HCT116 (cell line): Measurements from ENCODE around the gene EXOC6B. TPM values are rescaled to one million over a fixed set of nuclear protein-coding genes. Genes with fewer than 3 reads are reported as not detected.

ENCODE experiments used
- ATAC-seq: fragments of 200-7000 bp; cut with Tn5 transposase; 2 replicates; pipeline ENCODE4 v1.9.1; 2020; ENCODE audit warnings: mild to moderate bottlenecking, moderate library complexity
- BruUV-seq: library from RNA; stranded (reverse); fragments of 400-500 nt; replicated peaks from 2 replicates; lab custom pipeline; 2021; lab: Mats Ljungman, UMichigan
- CTCF ChIA-PET: fragments of 300-600 bp; sonication (Branson Sonifier 250); formaldehyde crosslinking; loops from one replicate; lab custom pipeline; 2021; ENCODE audit warnings: antibody characterized with exemption; lab: Charles Lee
- POLR2A ChIA-PET: fragments of 300-600, 350-600 bp; sonication (Branson Sonifier 250); formaldehyde crosslinking; loops from one replicate; lab custom pipeline; 2021; ENCODE audit warnings: antibody characterized with exemption; lab: Charles Lee
- RAD21 ChIA-PET, 2 experiments: fragments of 300-600 bp; sonication (Branson Sonifier 250); formaldehyde crosslinking; loops; one replicate each; lab custom pipeline; 2023; ENCODE audit warnings: low total read pairs in 2 of 2; ENCODE audit not compliant: uncharacterized antibody in 2 of 2, unreplicated experiment in 2 of 2, low non-redundant PET in 1 of 2; lab: Charles Lee
- DNase-seq: peaks from one replicate; pipeline ENCODE4 v3.0.0-alpha.2; 2010; ENCODE audit warnings: low read depth, low spot score
- H2AFZ ChIP-seq: fragments of 200-600 bp; shearing (Covaris generic), sonication (generic); 2 replicates; pipeline ENCODE4 v1.6.1; 2017; ENCODE audit warnings: low read depth, mixed run types, mixed read lengths, antibody characterized with exemption, low read length; ENCODE audit not compliant: poor library complexity, severe bottlenecking
- H3K27ac ChIP-seq: 2 replicates; pipeline ENCODE4 v1.5.1; 2012; ENCODE audit warnings: low read depth, low read length
- H3K27me3 ChIP-seq: fragments of 200-600 bp; sonication (generic); 2 replicates; pipeline ENCODE4 v1.6.1; 2016; ENCODE audit warnings: mixed run types, low read length, mixed read lengths; ENCODE audit not compliant: insufficient read depth
- H3K36me3 ChIP-seq, 2 experiments: fragments of 200-500 bp in 1 of 2; fragments of 200-600 bp in 1 of 2; sonication (Bioruptor generic) in 1 of 2; sonication (generic) in 1 of 2; 2 replicates each; pipeline versions ENCODE4 v1.5.1 to v1.6.1; 2014 to 2016; ENCODE audit warnings: low read length in 2 of 2, inconsistent platforms in 1 of 2, mixed read lengths in 1 of 2, mixed run types in 1 of 2; ENCODE audit not compliant: insufficient read depth in 2 of 2, control insufficient read depth in 1 of 2
- H3K4me1 ChIP-seq, 2 experiments: fragments of 200-600 bp in 1 of 2; sonication (generic) in 1 of 2; 2 replicates each; pipeline versions ENCODE4 v1.5.1 to v1.6.1; 2012 to 2017; ENCODE audit warnings: low read length in 2 of 2, inconsistent platforms in 1 of 2, mild to moderate bottlenecking in 1 of 2, mixed read lengths in 1 of 2, mixed run types in 1 of 2, moderate library complexity in 1 of 2; ENCODE audit not compliant: insufficient read depth in 2 of 2, control insufficient read depth in 1 of 2
- H3K4me2 ChIP-seq: fragments of 200-600 bp; sonication (generic); 2 replicates; pipeline ENCODE4 v1.6.1; 2017; ENCODE audit warnings: mixed run types, low read length, mixed read lengths
- H3K4me3 ChIP-seq, 2 experiments: fragments of 200-600 bp in 1 of 2; sonication (generic) in 1 of 2; replicated peaks in 1 of 2; 2 replicates each; pipeline ENCODE4 v1.5.1; 2011 to 2016; ENCODE audit warnings: low read length in 2 of 2, control low read depth in 1 of 2, low read depth in 1 of 2, mild to moderate bottlenecking in 1 of 2, mixed read lengths in 1 of 2, mixed run types in 1 of 2
- H3K79me2 ChIP-seq: fragments of 200-600 bp; sonication (generic); 2 replicates; pipeline ENCODE4 v1.6.1; 2017; ENCODE audit warnings: mild to moderate bottlenecking, mixed run types, low read length, moderate library complexity, mixed read lengths; ENCODE audit not compliant: insufficient read depth
- H3K9ac ChIP-seq: fragments of 200-600 bp; sonication (generic); 2 replicates; pipeline ENCODE4 v1.6.1; 2016; ENCODE audit warnings: low read length, mixed read lengths
- H3K9me2 ChIP-seq: fragments of 200-600 bp; sonication (generic), shearing (Covaris generic); 2 replicates; pipeline ENCODE4 v1.6.1; 2017; ENCODE audit warnings: mixed run types, mild to moderate bottlenecking, moderate library complexity; ENCODE audit not compliant: insufficient read depth
- H3K9me3 ChIP-seq, 2 experiments: fragments of 200-500 bp in 1 of 2; fragments of 200-600 bp in 1 of 2; sonication (Bioruptor generic) in 1 of 2; sonication (generic) in 1 of 2; 2 replicates each; pipeline ENCODE4 v1.6.1; 2014 to 2017; ENCODE audit warnings: low read length in 2 of 2, mixed read lengths in 2 of 2, inconsistent platforms in 1 of 2, low read depth in 1 of 2, mild to moderate bottlenecking in 1 of 2, mixed run types in 1 of 2, moderate library complexity in 1 of 2; ENCODE audit not compliant: control insufficient read depth in 1 of 2, insufficient read depth in 1 of 2
- H4K20me1 ChIP-seq: fragments of 200-600 bp; sonication (generic), shearing (Covaris generic); 2 replicates; pipeline ENCODE4 v1.6.1; 2017; ENCODE audit warnings: mixed run types, mild to moderate bottlenecking, moderate library complexity; ENCODE audit not compliant: insufficient read depth
- CEBPB ChIP-seq: IDR thresholded peaks from 2 replicates; pipeline ENCODE4 v1.6.1; 2012; ENCODE audit warnings: low read depth
- EGR1 ChIP-seq: IDR thresholded peaks from 2 replicates; pipeline ENCODE4 v1.6.1; 2012; ENCODE audit warnings: low read depth
- ELF1 ChIP-seq: IDR thresholded peaks from 2 replicates; pipeline ENCODE4 v1.6.1; 2012; ENCODE audit warnings: low read depth, borderline replicate concordance
- EZH2 ChIP-seq: fragments of 200-600 bp; sonication (generic); IDR thresholded peaks from 2 replicates; pipeline ENCODE4 v1.6.1; 2017; ENCODE audit warnings: antibody characterized with exemption, mixed run types
- EZH2phosphoT487 ChIP-seq: fragments of 200-600 bp; IDR thresholded peaks from 2 replicates; pipeline ENCODE4 v1.6.1; 2018; ENCODE audit warnings: antibody characterized with exemption, borderline replicate concordance
- RAD21 ChIP-seq: IDR thresholded peaks from 2 replicates; pipeline ENCODE4 v1.6.1; 2012; ENCODE audit warnings: low read depth, mild to moderate bottlenecking
- SP1 ChIP-seq: IDR thresholded peaks from 2 replicates; pipeline ENCODE4 v1.6.1; 2012; ENCODE audit warnings: low read depth
- SRF ChIP-seq: IDR thresholded peaks from 2 replicates; pipeline ENCODE4 v1.6.1; 2012; ENCODE audit warnings: low read depth
- TCF7L2 ChIP-seq: IDR thresholded peaks from 2 replicates; pipeline ENCODE4 v1.7.0; 2011; ENCODE audit warnings: borderline replicate concordance, inconsistent platforms; ENCODE audit not compliant: insufficient read depth, insufficient read length; ENCODE audit errors: extremely low read depth
- YY1 ChIP-seq: IDR thresholded peaks from 2 replicates; pipeline ENCODE4 v1.6.1; 2011; ENCODE audit warnings: low read length, low read depth, moderate library complexity, mild to moderate bottlenecking; ENCODE audit not compliant: insufficient replicate concordance; ENCODE audit errors: extremely low read depth
- ZFX ChIP-seq: fragments of 450-650 bp; IDR thresholded peaks from 2 replicates; pipeline ENCODE4 v1.6.1; 2017
- ZNF274 ChIP-seq: fragments of 200-500 bp; sonication (Bioruptor generic); IDR thresholded peaks from 2 replicates; pipeline ENCODE4 v1.6.1; 2014; ENCODE audit warnings: mild to moderate bottlenecking, low read depth, low read length, inconsistent platforms
- intact Hi-C: fragments of 100-400 bp; cut with micrococcal nuclease; formaldehyde crosslinking; loops from 2 replicates; pipeline ENCODE4 v1.10.0; 2022
- total RNA-seq: library from RNA; stranded (reverse); gene quantifications from one replicate; pipeline ENCODE4 v1.2.1, GENCODE V29; 2021; ENCODE audit not compliant: unreplicated experiment
- TF ChIP-seq, protein P1 (sequence below): IDR thresholded peaks from 2 replicates; pipeline ENCODE4 v1.6.1; 2012; ENCODE audit warnings: low read depth
- TF ChIP-seq, protein P2 (sequence below): IDR thresholded peaks from 2 replicates; pipeline ENCODE4 v1.6.1; 2011; ENCODE audit warnings: mild to moderate bottlenecking, low read length, moderate library complexity; ENCODE audit not compliant: insufficient replicate concordance; ENCODE audit errors: extremely low read depth
- TF ChIP-seq, protein P3 (sequence below): IDR thresholded peaks from 2 replicates; pipeline ENCODE4 v1.6.1; 2012

Gene EXOC6B
- total RNA-seq, 1 experiment from 2014 or later = 25.4 TPM

DNA sequence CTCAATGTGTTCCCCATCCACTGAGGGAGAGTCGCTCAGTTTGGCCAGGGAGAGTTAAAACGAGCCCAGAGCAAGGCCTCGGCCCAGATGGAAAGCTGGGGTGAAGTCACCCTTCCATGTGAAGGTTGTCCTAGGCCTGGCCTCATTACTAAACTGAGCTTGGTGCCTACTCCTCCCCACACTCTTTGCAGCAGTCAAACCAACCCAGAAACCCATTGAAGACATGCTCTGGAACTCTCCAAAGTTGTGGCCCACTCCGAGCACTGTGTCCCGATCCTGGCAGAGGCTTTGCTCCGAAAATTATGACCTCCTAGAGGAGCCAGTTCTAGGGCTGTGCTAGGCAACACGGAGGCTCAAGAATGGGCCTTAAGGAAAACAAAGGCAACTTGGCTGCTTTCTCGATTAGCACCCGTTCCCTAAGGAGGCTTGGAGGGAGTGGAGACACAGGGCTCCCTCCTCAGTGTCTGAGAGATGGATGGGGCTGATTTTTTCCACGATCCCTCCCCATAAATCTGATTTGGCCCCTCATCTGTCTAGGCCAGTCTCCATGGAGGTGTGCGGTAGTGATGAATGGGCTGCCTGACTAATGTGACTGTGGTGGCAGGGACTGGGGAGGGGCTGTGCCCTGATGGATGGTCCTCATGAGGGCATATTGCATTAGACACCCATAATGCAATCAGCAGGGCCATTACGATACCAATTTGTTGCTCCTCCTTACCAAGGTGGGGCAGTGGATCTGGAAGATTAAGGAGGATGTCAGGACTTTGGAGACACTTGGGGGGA lies 666.4 kb downstream of the EXOC6B start:
- H3K9me2 ChIP-seq = no peaks in the 10 kb centered on the region
- H3K79me2 ChIP-seq = no peaks in the 10 kb centered on the region
- DNase-seq (no peak), ATAC-seq (no peak)
- H3K4me3 ChIP-seq = no peak overlapping the region
- TF ChIP-seq, protein P1, sequence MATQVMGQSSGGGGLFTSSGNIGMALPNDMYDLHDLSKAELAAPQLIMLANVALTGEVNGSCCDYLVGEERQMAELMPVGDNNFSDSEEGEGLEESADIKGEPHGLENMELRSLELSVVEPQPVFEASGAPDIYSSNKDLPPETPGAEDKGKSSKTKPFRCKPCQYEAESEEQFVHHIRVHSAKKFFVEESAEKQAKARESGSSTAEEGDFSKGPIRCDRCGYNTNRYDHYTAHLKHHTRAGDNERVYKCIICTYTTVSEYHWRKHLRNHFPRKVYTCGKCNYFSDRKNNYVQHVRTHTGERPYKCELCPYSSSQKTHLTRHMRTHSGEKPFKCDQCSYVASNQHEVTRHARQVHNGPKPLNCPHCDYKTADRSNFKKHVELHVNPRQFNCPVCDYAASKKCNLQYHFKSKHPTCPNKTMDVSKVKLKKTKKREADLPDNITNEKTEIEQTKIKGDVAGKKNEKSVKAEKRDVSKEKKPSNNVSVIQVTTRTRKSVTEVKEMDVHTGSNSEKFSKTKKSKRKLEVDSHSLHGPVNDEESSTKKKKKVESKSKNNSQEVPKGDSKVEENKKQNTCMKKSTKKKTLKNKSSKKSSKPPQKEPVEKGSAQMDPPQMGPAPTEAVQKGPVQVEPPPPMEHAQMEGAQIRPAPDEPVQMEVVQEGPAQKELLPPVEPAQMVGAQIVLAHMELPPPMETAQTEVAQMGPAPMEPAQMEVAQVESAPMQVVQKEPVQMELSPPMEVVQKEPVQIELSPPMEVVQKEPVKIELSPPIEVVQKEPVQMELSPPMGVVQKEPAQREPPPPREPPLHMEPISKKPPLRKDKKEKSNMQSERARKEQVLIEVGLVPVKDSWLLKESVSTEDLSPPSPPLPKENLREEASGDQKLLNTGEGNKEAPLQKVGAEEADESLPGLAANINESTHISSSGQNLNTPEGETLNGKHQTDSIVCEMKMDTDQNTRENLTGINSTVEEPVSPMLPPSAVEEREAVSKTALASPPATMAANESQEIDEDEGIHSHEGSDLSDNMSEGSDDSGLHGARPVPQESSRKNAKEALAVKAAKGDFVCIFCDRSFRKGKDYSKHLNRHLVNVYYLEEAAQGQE = no peak
- TF ChIP-seq ZNF274 = no peak
- no peak for TF ChIP-seq CEBPB
- TF ChIP-seq ZFX = no peak
- no peak for TF ChIP-seq RAD21
- TF ChIP-seq SRF = no peak
- TF ChIP-seq EGR1 = no peak
- TF ChIP-seq EZH2phosphoT487 = no peak
- TF ChIP-seq, protein P2, sequence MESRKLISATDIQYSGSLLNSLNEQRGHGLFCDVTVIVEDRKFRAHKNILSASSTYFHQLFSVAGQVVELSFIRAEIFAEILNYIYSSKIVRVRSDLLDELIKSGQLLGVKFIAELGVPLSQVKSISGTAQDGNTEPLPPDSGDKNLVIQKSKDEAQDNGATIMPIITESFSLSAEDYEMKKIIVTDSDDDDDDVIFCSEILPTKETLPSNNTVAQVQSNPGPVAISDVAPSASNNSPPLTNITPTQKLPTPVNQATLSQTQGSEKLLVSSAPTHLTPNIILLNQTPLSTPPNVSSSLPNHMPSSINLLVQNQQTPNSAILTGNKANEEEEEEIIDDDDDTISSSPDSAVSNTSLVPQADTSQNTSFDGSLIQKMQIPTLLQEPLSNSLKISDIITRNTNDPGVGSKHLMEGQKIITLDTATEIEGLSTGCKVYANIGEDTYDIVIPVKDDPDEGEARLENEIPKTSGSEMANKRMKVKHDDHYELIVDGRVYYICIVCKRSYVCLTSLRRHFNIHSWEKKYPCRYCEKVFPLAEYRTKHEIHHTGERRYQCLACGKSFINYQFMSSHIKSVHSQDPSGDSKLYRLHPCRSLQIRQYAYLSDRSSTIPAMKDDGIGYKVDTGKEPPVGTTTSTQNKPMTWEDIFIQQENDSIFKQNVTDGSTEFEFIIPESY = no peak
- no peak for TF ChIP-seq YY1
- TF ChIP-seq, protein P3, sequence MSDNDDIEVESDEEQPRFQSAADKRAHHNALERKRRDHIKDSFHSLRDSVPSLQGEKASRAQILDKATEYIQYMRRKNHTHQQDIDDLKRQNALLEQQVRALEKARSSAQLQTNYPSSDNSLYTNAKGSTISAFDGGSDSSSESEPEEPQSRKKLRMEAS = no peak
- TF ChIP-seq SP1 = no peak
- TF ChIP-seq TCF7L2 = no peak
- no peak for TF ChIP-seq EZH2
- TF ChIP-seq ELF1 = no peak
- intact Hi-C loops = no loop called here
- POLR2A ChIA-PET = no interaction called here
- no peak overlapping the region for H3K27ac ChIP-seq
- no peak overlapping the region for H2AFZ ChIP-seq
- no peaks in the 10 kb centered on the region for H4K20me1 ChIP-seq
- CTCF ChIA-PET = no interaction called here
- H3K9me3 ChIP-seq = no peaks in the 10 kb centered on the region
- H3K9ac ChIP-seq = no peak overlapping the region
- H3K4me2 ChIP-seq = no peak overlapping the region
- no peaks in the 10 kb centered on the region for H3K4me1 ChIP-seq
- RAD21 ChIA-PET = no interaction called here
- H3K27me3 ChIP-seq = no peaks in the 10 kb centered on the region
- H3K36me3 ChIP-seq = no peaks in the 10 kb centered on the region
- no TSS peak for BruUV-seq
